Fibroblast of skin of scalp (primary cell): ENCODE measurements around the gene MTERF1.
"Not testable (repeated sequence)": the region's sequence is repeated elsewhere in the genome, so short reads cannot be mapped to it uniquely, and the experiment has no call there.

Experiments used
- DNase-seq: peaks from one replicate; pipeline ENCODE4 v3.0.0-alpha.2; 2013

The MTERF1 gene

DNA sequence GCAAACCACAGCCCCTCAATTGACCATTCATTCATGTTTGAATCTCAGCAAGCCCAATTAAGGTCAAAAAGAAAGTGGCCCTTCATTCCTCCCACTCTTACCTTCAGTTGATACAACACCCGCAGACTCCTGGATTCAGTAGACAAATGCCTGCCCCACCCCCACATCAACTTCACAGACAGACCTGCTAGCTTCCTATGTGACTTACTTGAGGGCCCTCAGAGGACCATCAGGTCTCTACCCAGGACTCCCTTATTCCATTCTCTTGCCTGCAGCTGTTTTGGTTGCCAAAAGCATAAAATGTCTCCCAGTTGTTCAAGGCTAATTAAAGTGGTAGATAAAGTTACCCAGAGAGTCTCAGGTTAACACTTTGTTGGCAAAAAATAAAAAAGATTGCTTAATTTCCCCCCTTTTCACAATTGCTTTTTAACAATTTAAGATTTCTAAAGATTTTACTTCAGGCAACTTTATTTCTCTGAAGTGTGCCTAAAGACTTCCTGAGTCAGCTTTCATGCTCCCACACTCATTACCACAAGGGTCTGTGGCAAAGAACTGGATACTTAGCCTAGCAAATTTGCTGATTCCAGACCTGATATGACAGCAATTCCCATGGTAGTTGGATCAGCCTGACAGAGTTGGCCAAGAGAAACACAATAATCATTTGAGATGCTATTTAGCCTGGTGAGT is 3.3 kb upstream of the MTERF1 start:
- no peak for DNase-seq

DNA sequence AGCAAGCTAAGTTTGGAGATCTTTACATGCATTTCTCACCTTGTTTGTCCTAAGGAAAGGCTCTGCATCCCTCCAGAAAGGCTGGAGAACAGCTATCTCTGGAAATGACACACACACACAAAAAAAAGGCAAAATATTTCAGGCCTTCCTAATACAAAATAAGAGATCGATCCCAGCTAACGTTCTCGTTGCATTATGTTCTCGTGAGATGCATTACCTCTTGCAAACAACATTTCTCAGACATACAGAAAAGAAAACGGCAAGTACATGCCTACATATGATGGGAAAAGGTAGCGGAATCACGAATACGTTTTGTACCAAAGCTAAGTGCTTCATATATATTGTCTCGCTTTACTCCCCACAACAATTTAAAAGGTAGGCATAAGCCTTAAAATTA is 488 bp downstream of the MTERF1 start:
- peak; percentile 2 for DNase-seq

DNA sequence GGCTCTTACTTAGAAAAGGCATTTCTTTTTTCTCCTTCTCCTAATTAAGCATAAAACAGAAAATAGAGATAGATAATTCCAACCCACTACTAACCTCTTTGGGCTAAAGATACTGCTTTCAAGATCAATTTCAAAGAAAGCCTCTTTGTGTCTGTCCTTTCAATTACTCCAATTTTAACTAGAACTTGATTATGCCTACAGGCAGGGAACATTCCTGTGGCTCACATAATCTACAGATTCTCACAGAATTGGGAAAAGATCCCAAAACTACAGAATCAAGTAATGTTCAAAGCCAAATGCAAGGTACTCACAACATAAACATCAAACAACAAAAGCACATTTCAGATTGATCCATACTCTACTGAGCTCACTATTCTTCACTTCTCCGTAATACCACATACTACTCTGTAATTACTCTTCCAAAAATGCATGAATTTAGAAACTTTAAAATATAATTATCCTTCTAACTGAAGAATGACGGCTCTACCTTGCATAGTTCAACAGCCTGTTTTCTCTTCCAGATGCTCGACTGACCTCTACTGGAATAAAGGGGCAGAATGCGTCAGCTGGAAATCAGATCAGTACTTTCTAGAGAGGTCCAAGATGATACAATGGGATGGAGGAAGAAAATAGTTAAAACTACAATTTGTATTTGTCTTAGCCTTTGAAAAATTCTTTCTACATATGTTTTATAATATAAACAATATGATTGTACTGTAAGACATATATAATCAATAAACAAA is 3.9 kb downstream of the MTERF1 start:
- DNase-seq: peak; percentile 16

DNA sequence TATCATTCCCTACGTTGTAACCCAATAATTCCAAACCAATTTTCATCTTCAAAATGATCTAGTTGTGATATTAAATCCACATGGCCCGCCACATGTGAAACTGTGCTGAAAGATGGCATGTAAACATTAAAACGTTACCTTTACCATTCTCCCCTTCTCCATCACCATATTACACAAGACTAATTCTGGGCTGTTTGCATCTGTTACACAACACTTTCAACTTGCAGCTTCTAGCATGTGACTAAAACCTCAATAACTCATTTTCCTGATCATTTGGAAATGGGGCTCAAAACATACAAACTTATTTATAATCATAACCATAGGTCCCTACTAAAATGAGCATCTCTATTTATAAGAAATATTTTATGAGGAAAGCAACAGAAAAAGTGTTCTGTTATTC is 4.7 kb downstream of the MTERF1 start:
- DNase-seq: no peak

DNA sequence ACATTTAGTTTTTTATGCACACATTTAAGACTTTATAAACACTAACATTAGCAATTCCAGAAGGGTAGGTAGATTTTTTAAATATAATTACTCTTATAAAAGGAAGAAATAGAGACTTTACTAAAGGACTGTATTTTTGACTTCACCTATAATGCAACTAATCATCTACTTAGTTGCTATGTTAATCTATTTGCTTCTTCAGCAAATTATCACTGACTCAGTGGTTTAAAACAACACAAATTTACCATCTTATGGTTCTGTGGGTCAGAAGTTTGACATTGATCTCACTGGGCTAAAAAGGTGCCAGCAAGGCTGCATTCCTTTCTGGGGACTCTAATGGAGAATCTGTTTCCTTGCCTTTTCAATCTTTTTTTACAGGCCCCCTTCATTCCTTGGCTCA is 7.6 kb downstream of the MTERF1 start:
- DNase-seq: no peak

DNA sequence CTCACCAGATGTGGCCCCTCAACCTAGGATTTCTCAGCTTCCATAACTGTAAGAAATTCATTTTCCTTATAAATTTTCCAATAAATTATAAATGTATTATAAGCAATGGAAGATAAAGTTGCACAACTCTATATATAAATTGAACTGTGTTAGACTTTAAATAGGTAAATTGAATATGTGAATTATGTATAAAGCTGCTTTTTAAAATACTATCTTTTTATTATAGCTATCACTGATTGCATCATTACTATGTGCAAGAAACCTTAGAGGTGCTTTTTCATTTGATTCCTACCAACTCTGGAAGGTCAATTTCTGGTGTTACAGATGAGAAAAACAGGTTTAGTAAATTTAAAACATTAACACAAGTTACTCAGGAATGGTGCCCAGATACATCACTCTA is 8.4 kb downstream of the MTERF1 start:
- no peak for DNase-seq

DNA sequence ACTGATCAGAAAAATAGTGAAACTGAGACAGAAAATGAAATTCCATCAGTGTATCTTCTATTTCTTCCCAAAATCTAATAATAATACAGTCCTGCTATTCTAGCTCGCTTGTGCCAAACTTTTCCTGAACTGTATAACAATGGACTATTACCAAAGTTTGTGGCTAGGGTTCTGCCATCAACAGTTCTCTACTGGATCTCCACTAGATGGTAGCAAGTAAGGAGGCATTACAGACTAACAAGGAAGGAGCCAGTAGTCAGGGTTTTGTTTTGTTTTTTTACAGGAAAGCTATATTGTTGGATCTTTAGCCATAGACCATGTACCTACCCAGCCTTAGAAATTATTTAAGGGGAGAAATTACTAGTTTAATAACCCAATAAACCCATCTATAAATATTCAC is 10.8 kb downstream of the MTERF1 start:
- no peak for DNase-seq

DNA sequence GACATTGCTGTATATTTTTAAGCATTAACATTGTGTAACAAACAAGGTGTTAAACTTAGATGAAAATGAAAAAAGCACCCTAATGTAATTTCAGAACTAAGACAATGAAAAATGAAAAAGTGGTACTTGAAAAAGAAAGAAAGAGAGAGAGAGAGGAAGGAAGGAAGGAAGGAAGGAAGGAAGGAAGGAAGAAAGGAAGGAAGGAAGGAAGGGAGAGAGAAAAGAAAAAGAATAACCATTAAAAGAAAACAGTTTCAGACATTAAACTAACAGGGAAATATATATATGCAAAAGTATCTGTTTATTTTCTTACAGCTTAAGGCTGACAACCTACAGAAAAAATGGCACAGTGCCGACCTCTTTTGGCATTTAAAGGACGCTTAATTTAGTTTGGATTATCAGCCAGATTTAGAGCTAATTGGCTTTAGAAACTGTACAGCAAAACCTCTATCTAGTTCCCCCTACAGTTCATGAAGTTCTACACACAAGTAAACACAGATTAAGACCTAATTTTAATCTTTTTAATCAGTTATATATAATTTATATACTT is 13.8 kb downstream of the MTERF1 start:
- DNase-seq: no peak

DNA sequence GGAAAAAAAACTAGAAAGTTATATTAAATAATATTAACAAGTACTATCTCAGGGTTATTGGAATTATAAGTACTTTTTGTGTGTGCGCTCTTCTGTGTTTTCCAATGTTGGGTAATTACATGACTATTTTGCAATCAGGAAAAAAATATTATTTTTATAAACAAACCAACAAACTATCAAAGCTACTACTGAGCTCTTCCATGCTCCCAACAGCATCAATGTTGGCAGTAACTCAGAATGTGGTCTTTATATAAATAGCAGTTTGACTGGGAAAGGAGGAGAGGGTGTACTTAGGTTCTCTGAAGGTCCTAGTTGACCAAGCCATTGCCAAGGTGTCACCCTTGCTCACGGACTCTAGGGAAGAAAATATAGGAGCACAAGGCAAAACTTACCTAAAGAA is 15.0 kb downstream of the MTERF1 start:
- DNase-seq: no peak

DNA sequence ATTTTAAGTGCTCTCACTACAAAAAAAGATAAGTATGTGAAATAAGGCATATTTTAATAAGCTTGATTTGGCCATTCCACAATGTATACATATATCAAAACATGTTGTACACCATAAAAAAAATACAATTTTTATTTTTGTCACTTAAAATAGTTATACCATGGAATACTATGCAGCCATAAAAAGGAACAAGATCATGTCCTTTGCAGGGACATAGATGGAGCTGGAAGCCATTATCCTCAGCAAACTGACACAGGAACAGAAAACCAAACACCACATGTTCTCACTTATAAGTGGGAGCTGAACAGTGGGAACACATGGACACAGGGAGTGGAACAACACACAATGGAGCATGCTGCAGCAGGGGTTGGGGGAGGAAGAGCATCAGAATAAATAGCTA is 15.9 kb downstream of the MTERF1 start:
- not testable (repeated sequence) for DNase-seq

DNA sequence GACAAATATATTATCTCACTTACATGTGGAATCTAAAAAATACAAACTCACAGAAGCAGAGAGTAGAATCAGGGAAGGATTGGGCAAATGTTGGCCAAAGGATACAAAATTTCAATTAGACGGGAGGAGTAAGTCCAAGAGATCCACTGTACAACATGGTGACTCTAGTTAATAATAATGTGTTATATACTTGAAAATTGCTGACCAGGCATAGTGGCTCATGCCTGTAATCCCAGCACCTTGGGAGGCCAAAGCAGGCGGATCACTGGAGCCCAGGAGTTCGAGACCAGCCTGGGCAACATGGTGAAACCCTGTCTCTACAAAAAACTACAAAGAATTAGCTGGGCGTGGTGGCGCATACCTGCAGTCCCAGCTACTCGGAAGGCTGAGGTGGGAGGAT is 16.4 kb downstream of the MTERF1 start:
- DNase-seq: no peak

DNA sequence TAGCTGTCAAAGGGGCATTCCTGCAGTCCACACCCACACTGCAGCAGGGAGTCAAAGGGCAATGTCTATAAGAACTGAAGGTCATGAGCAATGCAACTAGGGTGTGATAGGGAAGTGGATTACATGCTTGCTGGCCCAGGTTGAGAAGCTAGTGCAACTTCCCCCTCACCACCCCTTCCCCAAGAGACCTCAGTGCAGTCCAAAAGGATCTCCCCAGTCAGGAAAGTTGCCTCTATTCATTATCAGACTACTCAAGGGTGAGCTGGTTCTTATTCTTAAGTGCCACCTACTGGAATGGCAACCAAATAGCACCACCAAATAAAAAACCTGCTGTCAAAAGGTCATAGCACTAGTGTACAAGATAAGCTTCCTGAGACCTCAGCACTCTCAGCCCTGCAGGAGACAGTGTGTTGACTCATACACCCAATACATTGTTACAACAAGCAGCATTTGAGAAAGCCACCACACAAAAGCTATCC is 28.2 kb downstream of the MTERF1 start:
- DNase-seq: no peak

DNA sequence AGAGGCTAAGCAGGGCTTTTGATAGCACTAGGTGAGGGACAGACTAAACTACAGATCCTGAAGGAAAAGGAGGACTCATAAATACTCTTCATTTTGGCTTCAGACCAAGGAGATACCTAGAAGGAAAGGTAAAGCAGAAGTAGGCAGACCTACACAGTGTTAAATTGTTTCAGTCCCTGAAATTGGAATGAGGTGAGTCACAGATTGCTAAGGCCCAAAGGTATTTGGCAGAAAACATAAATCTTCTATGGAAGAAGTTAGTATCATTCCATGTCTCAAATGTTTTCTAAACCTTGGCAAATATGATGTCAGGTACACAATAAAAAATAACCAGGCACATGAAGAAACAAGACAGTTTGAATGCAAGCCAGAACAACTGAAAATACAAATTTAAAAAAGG is 30.0 kb downstream of the MTERF1 start:
- DNase-seq: no peak

DNA sequence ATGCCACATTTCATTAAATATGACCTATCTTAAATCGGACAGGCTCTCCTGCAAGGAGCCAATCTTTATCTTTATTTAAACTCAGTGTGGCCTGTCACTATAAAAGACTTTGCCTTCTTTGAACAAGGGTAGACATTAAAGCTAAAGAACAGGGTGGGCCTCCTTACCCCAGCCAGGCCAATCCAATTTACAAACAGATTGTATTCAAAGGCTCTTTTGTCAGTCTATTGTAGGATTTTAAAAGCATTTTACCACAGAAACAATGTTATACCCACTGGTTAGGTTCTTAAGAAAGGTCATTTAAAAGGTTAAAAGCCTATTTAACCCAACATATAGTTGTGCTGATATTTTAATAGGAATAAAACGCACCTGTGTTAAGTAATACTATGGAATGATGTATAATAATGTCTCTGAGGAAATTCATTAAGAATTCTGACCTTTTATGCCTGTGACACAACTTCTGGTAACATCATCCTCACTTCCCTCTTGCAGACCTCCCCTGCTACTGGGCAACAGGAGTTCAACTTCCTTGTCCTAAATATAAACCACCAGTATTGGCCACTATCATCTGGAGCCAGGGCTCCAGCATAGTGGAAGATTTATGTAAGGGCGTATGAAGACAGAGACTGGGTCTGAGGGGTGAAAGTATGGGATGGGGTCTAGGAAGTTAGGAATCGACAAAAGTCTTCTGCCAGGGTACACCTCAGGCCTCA is 32.5 kb downstream of the MTERF1 start:
- no peak for DNase-seq

DNA sequence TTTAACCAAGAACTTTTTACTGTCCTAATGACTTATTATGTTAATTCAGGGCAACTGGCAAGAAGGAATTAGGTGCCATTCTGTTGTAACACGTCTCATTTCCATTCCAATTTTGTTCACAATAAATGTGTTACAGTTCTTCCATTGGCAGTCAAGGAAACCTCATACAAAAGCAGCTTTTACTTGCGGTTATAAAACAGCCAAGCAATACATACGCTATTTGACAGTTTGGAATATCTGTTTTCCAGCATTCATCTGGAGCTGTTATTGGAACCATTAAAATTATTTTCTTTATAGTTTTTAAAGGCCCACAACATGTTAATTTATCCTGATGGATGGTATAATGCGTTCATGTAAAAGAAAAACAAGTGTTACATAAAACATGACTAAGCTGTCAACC is 33.3 kb downstream of the MTERF1 start:
- no peak for DNase-seq

DNA sequence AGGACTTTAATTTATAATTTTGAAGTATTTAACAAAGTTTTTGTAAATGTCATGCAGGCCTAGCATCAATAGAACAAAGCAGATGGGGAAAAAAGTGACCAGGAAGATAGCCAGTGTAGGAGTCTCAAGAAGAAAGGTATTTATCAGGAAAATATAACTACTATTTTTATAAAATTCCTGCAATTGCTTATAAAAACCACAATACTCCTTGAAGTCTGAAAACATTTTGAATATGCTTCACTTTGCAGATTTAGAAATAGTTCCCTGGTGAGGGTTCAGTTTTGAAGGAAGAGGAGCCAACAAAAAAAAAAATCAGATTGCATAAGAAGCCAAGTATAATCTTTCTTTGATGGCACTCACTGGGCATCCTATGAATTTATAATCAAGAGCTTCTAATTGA is 34.1 kb downstream of the MTERF1 start:
- peak; percentile 50 for DNase-seq

DNA sequence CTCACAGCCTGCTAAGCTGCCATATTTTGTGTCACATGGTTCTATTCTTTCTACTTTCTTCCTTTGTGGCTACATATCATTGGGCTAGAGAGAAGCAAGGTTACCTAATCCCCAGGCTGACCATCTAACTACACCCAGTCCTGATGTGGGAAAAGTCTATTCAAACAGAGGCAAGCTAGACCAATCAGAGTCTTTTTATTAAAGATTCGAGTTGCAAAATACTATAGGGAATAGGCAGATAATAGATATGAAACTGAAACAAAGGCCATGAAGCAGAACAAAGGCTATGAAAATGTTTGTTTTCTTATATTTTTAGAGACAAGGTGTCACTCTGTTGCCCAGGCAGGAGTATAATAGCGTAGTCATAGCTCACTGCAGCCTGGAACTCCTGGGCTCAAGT is 36.7 kb downstream of the MTERF1 start:
- DNase-seq: no peak

DNA sequence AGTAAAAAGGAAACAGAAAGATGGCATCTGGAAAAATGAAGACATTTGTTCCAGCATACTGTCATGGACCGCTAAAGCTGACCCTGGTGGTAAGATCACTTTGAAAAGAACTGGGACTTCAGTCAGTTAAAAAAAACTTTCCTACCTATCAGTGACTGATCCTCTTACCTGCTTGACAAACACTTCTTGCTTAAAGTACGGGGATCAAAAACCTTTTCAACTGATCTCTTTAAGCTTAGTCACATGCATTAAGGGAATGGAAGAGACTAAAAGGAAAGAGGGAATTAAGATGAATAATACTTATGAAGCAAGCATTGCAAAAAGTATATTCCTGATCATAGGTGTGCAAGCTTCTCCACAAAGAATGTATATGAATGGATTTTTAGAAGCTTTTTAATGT is 42.1 kb downstream of the MTERF1 start:
- no peak for DNase-seq

DNA sequence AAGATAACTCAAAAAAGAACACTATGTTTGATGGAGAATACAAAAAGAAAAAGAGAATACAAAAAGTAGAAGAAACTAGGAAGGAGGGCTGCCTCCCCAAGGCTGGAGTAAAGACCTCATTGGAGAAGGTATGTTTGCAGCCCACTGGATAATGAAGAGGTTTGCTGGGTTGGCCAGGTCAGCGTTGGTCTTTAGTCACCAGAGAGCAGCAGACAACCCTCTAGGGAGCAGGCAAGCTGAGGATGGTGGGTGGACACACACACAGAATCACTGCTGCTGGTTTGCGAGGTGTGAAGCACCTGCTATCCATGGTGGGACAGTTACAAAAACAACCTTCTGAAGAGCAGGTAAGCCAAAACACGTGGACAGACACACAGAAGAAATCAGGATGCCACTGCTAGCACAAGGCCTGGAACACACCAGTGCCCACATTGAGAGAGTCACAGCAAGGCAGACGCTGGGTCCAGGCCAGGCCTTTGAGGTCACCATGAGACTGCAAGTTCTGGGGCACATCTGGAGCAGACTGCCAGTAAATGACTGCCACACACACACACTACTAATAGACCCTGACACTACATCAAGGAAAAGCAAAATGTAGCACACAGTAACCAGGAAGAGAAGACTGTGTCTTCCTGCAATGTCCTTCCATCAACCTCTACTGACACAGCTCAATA is 43.0 kb downstream of the MTERF1 start:
- no peak for DNase-seq

DNA sequence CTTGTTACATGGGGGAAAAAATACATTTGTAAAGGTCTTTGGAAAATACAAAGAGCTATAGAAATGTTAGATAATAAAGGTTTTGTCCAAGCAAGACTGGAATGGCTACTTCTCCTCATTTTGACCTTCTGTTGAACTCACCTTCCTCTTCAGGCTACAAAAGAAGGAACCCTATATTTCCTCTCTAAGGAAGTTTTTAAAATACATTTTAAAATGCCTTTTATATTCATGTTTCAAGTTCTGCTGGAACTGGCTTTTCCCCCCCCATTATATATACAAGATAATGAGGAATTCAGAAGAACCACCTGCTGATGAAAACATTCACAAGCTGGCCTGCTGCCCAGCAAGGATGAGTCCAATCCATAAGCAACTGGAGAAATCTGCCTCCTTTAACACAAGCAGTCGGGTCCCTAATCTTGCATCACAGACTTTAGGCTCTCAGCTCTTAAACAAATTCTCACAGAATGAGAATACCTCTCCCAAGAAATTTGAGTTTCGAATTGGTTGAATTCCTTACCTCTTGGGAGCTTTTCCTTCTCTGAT is 44.6 kb downstream of the MTERF1 start:
- DNase-seq: peak; percentile 55

DNA sequence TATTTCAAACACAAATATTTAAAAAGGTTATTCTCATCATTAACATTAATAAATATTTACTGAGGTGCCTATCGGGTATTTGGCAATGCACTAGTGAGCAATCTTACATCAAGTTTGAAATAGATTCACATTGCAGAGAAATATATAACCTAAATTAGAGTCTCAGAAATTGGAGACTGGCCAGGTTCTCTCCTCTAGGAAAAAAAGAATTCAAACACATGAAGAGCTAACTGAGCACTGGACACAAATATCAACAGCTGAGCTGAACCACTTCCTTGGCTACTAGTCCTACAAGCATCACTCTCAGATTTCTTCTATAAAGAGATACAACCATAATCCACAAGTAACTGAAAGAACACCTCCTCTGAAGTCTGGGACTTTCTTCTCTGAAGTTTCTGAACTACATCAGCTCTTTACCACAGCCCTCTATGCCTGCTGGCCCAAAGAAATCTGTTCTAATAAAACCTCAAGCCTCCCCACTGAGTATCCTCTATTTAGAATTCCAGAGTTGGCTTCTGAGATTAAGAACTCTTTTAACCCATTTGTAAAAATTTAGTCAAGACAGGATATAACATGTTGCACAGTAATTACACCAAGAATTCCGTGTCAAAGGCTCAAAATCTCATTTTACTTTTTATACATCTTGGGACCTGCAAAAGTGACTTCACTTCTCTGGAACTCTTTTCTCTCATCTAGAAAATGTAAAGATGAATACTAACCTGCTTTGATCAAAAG is 45.2 kb downstream of the MTERF1 start:
- no peak for DNase-seq
